ENCODE data around the gene FOXP1. TPM values are rescaled to one million over a fixed set of nuclear protein-coding genes. Genes with fewer than 3 reads are reported as not detected.

FOXP1 gene
- total and polyA plus RNA-seq, 9 of the 15 experiments (the other 6 are each of a cell fraction or from before 2014, with no cell fraction given), result 7.7 to 34.5 (median 13.7) TPM

- TF ChIP-seq MNT (conservative IDR thresholded peaks at IDR 0.05) (peak in 1 of 2 experiments; percentile 29; a peak in 1 of 4 replicates), NRF1 (conservative IDR thresholded peaks at IDR 0.05 in 1 of 2, IDR thresholded peaks at IDR 0.05 in 1 of 2) (peak; percentile 21 to 26; a peak in 1 of 4 replicates), RBBP5 (IDR thresholded peaks at IDR 0.05; ENCODE audit: borderline replicate concordance, insufficient read depth, low read length, poor library complexity, severe bottlenecking) (peak; percentile 43), TAF1 (IDR thresholded peaks at IDR 0.05; ENCODE audit: control insufficient read depth, extremely low read depth, insufficient read depth, low read length, severe bottlenecking) (peak; percentile 52), ZNF766 (CRISPR knock-in tag; conservative IDR thresholded peaks at IDR 0.05) (peak; percentile 65; the same call in 1 of the 2 replicates), VEZF1 (CRISPR knock-in tag; IDR thresholded peaks at IDR 0.05) (0 out of 2 replicates have a peak, but pooled peaks have one; percentile 0), NFIC (IDR thresholded peaks at IDR 0.05) (no peak), CHD7 (IDR thresholded peaks at IDR 0.05; ENCODE audit: low read depth, low read length) (no peak), FOXK2 (conservative IDR thresholded peaks at IDR 0.05 in 1 of 2, IDR thresholded peaks at IDR 0.05 in 1 of 2; ENCODE audit: low read depth in 2 of 2) (peak in 1 of 2 experiments; percentile 62; a peak in 2 of 4 replicates), SREBF2 (CRISPR knock-in tag; IDR thresholded peaks at IDR 0.05) (no peak)
These were observed 452.8 kb downstream of the FOXP1 start (continued) for GRCh38 chr3:71130471-71131374.
